HEK293 (cell line): ENCODE data around the gene ZNF785.

Source experiments
- CTCF ChIA-PET: fragments of 350-600 bp; formaldehyde crosslinking; extraction: SDS; loops from one replicate; lab custom pipeline; 2021; ENCODE audit warnings: antibody characterized with exemption; lab: Yijun Ruan, JAX
- POLR2A ChIA-PET: fragments of 300-600 bp; formaldehyde crosslinking; extraction: SDS; loops from one replicate; lab custom pipeline; 2020; ENCODE audit warnings: antibody characterized with exemption, inconsistent platforms; lab: Yijun Ruan, JAX
- H3K27ac ChIP-seq: fragments of 200-500 bp; sonication (Bioruptor generic); 2 replicates; pipeline ENCODE4 v1.5.1; 2014; ENCODE audit warnings: low read depth, low read length, control low read depth, inconsistent platforms; ENCODE audit errors: extremely low read depth
- H3K36me3 ChIP-seq, 2 experiments: fragments of 200-500 bp in 1 of 2; sonication (Bioruptor generic) in 1 of 2; 1 replicate in 1 of 2; 2 replicates in 1 of 2; pipeline ENCODE4 v1.5.1; 2014 to 2017; ENCODE audit warnings: inconsistent platforms in 2 of 2, low read length in 2 of 2; ENCODE audit not compliant: control insufficient read depth in 2 of 2, insufficient read depth in 1 of 2
- H3K4me1 ChIP-seq: fragments of 200-500 bp; sonication (Bioruptor generic); 2 replicates; pipeline ENCODE4 v1.5.1; 2014; ENCODE audit warnings: mild to moderate bottlenecking, low read length, inconsistent platforms; ENCODE audit not compliant: control insufficient read depth, insufficient read depth
- H3K4me3 ChIP-seq: 2 replicates; pipeline ENCODE4 v1.5.1; 2011; ENCODE audit warnings: low read depth, mild to moderate bottlenecking, control low read depth, low read length, moderate library complexity
- H3K9me3 ChIP-seq: fragments of 200-500 bp; sonication (Bioruptor generic); 2 replicates; pipeline ENCODE4 v1.5.1; 2014; ENCODE audit warnings: low read depth, low read length, inconsistent platforms; ENCODE audit not compliant: control insufficient read depth, insufficient read depth
- KLF10 ChIP-seq: fragments of 450-650 bp; IDR thresholded peaks from 2 replicates; pipeline ENCODE4 v1.5.1; 2018; ENCODE audit warnings: missing biosample characterization, mild to moderate bottlenecking, missing genetic modification characterization
- PRDM1 ChIP-seq: fragments of 450-650 bp; formaldehyde crosslinking; IDR thresholded peaks from 2 replicates; pipeline ENCODE4; 2016; ENCODE audit warnings: missing biosample characterization, missing genetic modification characterization
- SETDB1 ChIP-seq: IDR thresholded peaks from one replicate; pipeline ENCODE4 v1.6.1; 2017; ENCODE audit warnings: mild to moderate bottlenecking, low read length, moderate library complexity, mixed read lengths; ENCODE audit not compliant: insufficient read length
- ZNF2 ChIP-seq: fragments of 450-650 bp; formaldehyde crosslinking; IDR thresholded peaks from 2 replicates; pipeline ENCODE4 v1.5.1; 2016; ENCODE audit warnings: missing biosample characterization, missing genetic modification characterization
- ZNF335 ChIP-seq: fragments of 450-650 bp; formaldehyde crosslinking; conservative IDR thresholded peaks from 2 replicates; pipeline ENCODE4 v1.5.1; 2016; ENCODE audit warnings: missing biosample characterization, missing genetic modification characterization
- TF ChIP-seq, protein P1 (sequence below): fragments of 450-650 bp; formaldehyde crosslinking; IDR thresholded peaks from 2 replicates; pipeline ENCODE4 v1.5.1; 2017; ENCODE audit warnings: missing biosample characterization, missing genetic modification characterization
- TF ChIP-seq, protein P2 (sequence below): fragments of 450-650 bp; formaldehyde crosslinking; IDR thresholded peaks from 2 replicates; pipeline ENCODE4 v1.5.1; 2016; ENCODE audit warnings: missing biosample characterization, missing genetic modification characterization
- TF ChIP-seq, protein P3 (sequence below): fragments of 450-650 bp; formaldehyde crosslinking; IDR thresholded peaks from 2 replicates; pipeline ENCODE4 v1.5.1; 2016; ENCODE audit warnings: missing biosample characterization, missing genetic modification characterization

ZNF785 gene

DNA sequence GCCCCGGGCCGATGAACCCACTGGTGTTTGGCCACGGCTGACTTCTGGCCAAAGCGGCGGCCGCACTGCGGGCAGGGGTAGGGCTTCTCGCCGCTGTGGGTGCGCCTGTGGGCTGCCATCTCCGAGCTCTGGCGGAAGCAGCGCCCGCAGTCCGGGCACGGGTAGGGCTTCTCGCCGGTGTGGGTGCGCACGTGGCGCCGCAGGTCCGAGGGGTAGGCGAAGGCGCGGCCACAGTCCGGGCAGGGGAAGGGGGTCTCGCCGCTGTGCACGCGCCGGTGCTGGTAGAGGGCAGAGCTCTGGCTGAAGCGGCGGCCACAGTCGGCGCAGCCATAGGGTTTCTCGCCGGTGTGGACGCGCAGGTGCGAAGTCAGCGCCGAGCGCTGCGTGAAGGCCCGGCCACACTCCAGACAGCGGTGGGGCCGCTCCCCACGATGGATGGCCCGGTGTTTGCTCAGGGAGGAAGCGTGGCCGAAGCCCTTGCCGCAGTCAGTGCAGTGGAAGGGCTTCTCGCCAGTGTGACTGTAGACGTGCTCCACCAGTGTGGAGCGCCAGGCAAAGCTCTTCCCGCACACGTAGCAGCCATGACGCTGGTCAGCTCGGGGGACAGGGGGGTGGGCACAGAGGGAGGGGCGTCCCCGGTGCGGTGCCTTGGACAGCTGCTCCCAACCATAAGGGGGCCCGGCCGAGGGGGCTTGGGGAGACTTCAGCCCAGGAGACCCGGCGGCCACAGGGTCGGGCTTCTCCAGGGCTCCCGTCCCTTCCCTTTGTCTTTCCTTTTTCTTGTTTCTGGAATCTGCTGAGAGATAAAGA, 30.0 kb downstream of the ZNF785 start (continued):
- TF ChIP-seq, protein P1, sequence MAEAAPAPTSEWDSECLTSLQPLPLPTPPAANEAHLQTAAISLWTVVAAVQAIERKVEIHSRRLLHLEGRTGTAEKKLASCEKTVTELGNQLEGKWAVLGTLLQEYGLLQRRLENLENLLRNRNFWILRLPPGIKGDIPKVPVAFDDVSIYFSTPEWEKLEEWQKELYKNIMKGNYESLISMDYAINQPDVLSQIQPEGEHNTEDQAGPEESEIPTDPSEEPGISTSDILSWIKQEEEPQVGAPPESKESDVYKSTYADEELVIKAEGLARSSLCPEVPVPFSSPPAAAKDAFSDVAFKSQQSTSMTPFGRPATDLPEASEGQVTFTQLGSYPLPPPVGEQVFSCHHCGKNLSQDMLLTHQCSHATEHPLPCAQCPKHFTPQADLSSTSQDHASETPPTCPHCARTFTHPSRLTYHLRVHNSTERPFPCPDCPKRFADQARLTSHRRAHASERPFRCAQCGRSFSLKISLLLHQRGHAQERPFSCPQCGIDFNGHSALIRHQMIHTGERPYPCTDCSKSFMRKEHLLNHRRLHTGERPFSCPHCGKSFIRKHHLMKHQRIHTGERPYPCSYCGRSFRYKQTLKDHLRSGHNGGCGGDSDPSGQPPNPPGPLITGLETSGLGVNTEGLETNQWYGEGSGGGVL (tag by site-specific recombination): no peak

DNA sequence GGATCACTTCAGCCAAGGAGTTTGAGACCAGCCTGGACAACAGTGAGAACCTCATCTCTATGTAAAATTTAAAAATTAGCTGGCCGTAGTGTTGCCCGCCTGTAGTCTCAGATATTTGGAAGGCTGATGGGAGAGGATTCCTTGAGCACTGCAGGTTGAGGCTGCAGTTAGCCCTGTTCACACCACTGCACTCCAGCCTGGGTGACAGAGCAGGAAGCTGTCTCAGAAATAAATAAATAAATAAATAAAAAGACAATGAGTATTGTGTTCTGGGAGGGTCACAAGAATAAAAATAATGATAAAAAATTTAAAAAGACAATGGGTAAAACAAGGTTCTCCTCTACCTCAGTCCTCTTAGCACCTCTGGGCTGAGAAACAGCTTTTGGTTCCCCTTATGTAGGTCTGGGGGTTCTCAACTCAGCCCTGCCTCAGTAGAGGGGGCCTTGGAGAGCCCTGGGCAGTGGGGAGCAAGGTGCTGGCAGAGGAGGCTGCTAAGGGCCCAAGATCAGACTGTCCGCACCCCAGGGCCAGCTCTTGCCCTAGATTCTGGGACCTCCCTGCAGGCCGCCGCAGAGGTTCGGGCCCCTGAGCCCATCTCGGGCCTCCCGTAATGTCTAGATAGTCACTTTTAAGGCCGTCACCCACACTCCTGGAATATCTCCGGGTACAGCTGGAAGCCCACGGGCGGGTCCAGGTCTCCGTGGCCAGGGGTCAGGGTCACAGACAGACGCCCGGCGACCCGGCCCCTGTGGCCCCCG, 30.8 kb downstream of the ZNF785 start:
- no peak overlapping the region for H3K4me3 ChIP-seq
- ChIA-PET POLR2A (interaction anchor here (1.0 to 1.5 kb wide), 3 partner anchors 11 to 104 kb away, joined by 3 read pairs; partner anchors contain the start of gene FBRS), CTCF (interaction anchor here (1.5 kb wide), 1 partner anchor 13 kb away, joined by 3 read pairs; no protein-coding TSS in a partner anchor)
- H3K27ac ChIP-seq: no peak overlapping the region
- no peaks in the 10 kb centered on the region for H3K9me3 ChIP-seq
- peaks cover 9 to 37% of the 10 kb centered on the region in 2 experiments; a peak in 2 of 3 replicates for H3K36me3 ChIP-seq
- TF ChIP-seq, protein P2, sequence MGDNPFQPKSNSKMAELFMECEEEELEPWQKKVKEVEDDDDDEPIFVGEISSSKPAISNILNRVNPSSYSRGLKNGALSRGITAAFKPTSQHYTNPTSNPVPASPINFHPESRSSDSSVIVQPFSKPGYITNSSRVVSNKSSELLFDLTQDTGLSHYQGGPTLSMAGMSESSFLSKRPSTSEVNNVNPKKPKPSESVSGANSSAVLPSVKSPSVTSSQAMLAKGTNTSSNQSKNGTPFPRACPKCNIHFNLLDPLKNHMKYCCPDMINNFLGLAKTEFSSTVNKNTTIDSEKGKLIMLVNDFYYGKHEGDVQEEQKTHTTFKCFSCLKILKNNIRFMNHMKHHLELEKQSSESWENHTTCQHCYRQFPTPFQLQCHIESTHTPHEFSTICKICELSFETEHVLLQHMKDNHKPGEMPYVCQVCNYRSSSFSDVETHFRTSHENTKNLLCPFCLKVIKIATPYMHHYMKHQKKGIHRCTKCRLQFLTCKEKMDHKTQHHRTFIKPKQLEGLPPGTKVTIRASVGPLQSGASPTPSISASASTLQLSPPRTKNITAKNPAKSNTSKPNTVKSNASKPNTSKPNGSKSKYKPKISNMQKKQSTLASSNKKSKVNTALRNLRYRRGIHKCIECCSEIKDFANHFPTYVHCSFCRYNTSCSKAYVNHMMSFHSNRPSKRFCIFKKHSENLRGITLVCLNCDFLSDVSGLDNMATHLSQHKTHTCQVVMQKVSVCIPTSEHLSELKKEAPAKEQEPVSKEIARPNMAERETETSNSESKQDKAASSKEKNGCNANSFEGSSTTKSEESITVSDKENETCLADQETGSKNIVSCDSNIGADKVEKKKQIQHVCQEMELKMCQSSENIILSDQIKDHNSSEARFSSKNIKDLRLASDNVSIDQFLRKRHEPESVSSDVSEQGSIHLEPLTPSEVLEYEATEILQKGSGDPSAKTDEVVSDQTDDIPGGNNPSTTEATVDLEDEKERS (tag by site-specific recombination): no peak
- TF ChIP-seq, protein P3, sequence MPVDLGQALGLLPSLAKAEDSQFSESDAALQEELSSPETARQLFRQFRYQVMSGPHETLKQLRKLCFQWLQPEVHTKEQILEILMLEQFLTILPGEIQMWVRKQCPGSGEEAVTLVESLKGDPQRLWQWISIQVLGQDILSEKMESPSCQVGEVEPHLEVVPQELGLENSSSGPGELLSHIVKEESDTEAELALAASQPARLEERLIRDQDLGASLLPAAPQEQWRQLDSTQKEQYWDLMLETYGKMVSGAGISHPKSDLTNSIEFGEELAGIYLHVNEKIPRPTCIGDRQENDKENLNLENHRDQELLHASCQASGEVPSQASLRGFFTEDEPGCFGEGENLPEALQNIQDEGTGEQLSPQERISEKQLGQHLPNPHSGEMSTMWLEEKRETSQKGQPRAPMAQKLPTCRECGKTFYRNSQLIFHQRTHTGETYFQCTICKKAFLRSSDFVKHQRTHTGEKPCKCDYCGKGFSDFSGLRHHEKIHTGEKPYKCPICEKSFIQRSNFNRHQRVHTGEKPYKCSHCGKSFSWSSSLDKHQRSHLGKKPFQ (tag by site-specific recombination): peak; percentile 70; the same call in 1 of the 2 replicates
- TF ChIP-seq ZNF2 (tag by site-specific recombination) (no peak), ZNF335 (tag by site-specific recombination) (peak; percentile 34; the same call in 1 of the 2 replicates)
- TF ChIP-seq, all 188 proteins: peak for 2
- peaks cover 2% of the 10 kb centered on the region; the same call in 1 of the 2 replicates for H3K4me1 ChIP-seq

DNA sequence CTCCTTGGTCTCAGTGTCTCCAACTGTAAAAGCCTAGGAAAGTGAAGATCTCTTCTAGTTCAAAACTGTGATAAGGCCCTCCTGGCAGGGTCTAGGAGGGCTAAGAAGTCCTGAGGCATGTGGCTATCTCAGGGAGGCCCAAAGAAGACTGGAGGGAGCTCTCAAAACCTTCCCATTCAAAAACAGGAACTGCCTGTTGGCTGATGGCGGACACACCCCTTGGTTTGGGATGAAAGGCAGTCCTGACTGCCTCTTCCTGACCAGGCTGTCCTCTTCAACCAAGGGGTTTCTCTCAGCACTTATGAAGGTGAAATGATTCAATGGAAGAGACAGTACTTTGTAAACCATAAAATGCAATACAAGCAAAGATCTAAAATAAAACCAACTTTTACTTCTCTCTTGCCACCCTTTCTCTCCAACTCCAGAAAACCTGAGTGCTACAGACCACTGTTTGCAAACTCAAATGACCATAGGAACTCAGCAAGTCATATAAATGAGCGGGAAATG, 32.1 kb downstream of the ZNF785 start:
- H3K9me3 ChIP-seq: no peaks in the 10 kb centered on the region
- H3K36me3 ChIP-seq: peaks cover 9 to 37% of the 10 kb centered on the region in 2 experiments; a peak in 2 of 3 replicates
- CTCF ChIA-PET: interaction anchor here (1.1 kb wide), 1 partner anchor 75 kb away, joined by 3 read pairs; no protein-coding TSS in a partner anchor
- peak; percentile 60 for TF ChIP-seq KLF10 (tag by site-specific recombination)
- no peak for TF ChIP-seq SETDB1
- TF ChIP-seq PRDM1 (tag by site-specific recombination): peak; percentile 43
- peaks cover 10% of the 10 kb centered on the region for H3K4me1 ChIP-seq
- no peak overlapping the region for H3K4me3 ChIP-seq
- POLR2A ChIA-PET: interaction anchor here (1.2 to 1.8 kb wide), 4 partner anchors 17 to 105 kb away, joined by 3 to 7 read pairs (median 5); partner anchors contain the start of genes FBRS and ZNF747
- H3K27ac ChIP-seq: no peak overlapping the region; the same call in 1 of the 2 replicates
